GM18873 (cell line): ENCODE measurements around the gene GNAT2.

Experiments used
- ATAC-seq: cut with Tn5 transposase; IDR thresholded peaks from one replicate; pipeline ENCODE4 v1.9.1; 2021; ENCODE audit warnings: mild to moderate bottlenecking, moderate library complexity, moderate number of reproducible peaks; ENCODE audit not compliant: unreplicated experiment, low FRiP score

GNAT2 gene

DNA sequence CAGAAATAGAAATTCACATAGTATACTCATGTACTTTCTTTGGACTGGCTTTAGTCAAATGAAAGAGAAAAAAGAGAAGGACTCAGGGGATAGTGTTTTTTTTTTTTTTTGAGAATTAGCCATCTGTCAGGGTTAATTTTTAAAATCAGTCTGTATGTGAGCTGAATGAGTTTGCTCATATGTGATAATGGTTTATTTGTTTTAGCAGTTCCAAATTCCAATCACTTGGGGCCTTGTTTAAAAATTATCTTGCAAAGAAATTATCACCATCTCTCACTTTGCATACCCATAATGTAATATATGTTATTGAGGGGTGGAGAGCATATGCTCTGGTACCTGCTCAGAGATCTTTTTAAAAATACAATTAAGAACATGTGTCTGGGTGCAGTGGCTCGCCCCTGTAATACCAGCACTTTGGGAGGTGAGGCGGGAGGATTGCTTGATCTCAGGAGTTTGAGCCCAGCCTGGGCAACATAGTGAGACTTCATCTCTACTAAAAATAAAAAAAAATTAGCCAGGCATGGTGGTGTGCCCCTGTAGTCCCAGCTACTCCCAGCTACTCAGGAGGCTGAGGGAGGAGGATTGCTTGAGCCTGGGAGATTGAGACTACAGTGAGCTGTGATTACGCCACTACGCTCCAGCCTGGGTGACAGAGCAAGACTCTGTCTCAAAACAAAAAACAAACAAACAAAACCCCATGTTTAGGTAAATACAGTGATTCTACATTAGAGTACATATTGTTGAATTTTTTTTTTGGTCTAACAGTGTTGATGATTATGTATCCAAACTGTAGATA lies 51.3 kb downstream of the GNAT2 start:
- no peak for ATAC-seq

DNA sequence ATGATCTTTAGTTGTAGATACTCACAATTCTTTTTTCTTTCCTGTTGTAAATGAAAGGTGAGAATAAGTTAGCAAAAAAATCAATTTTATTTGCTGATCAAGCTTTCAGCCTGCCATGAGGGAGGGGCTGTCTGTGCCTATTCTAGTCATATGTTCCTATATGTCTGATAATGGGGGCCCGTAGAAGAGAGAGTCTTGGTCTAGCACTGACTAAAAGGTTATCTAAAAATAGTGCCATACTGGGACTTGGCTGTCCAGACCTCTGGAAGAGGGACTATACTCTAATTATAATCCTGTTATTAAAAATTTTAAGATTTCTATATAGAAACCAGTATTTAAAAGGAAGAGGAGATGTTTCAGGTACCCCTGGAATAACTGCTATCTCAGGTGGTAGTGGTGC lies 52.4 kb downstream of the GNAT2 start:
- ATAC-seq, result no peak

DNA sequence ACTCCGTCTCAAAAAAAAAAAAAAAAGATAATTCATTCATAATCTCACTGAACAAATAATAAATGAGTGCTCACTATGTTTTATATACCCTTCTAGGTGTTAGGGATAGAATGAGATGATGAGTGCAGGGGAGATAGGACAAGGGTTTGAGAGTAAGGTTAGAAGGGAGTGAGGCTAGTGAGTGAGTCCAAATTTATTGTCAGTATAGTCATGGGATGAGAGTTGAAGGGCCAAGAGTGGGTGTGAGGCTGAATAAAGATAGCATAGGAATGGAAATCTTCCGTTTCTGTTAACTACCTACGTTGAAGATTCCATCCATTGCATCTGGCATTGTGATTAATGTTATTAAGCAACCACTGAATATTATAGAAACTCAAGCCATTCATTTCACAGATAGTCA lies 54.2 kb downstream of the GNAT2 start:
- ATAC-seq, result no peak

DNA sequence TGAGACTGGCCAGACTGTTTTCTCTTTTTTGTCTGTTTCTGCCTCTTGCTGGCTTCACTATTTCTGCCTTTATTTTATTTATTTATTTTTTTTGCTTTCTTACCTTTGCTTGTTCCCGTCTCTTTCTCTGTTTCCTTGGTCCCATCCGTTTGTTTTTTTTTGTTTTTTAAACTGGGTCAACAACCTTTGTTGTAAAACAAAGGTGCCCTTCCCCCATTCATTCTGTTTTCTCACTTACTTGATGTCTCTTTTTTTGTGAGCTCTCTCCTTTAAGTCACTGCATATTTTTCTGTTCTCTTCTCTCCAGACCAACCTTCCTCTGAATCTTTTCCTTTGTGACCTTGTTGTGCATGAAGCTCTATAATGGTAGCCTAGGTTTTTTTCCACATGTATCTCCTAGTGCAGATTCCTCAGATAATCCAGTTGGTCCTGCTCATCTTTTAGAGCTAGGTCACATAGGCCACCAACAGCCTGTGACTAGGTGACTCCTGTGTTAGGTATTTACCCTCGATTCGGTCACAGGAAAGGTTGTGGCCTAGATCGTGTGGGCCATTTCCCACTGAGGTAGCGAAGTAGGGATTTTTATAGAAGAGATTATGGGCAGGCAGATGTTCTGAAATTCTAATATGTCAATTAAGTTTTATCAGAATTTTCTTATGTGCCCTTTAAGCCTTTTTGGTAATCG lies 55.1 kb downstream of the GNAT2 start:
- ATAC-seq, result no peak

DNA sequence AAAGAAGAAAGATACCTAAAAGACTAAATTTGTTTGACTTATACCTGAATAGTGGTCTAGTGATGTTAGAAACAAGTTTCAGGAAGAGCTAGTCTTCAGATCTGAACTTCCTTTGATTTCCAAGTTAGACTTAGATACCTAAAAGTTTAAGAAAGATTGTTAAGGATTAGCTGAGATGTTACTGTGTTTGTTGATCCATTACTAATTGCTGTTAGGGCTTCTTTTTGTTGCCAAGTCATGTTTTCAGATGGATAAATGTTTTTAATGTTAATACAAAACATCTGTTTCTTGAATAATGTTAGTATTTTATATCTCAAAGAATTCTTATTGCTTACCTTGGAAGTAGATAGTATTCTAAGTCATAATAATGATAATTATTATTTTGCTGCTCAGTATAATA lies 59.4 kb downstream of the GNAT2 start:
- ATAC-seq, result no peak

DNA sequence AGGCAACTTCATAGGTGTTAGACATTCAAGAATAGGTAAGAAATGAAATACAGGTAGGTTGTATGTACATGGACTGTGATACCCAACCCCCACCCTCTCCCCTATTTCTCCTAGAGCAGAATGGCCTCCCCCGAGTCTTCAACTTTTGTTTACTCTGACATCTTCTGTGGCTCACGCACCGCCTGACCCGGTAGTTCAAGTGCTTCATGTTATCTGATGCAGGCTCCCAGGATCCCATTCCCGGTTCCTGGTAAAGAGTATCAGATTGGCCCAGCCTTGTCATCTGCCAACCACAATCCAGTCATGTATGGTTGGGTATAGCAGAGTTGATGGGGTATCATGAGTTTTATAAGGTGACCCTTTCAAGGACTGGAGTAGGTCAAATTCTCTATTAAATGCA lies 61.9 kb downstream of the GNAT2 start:
- ATAC-seq, result no peak

DNA sequence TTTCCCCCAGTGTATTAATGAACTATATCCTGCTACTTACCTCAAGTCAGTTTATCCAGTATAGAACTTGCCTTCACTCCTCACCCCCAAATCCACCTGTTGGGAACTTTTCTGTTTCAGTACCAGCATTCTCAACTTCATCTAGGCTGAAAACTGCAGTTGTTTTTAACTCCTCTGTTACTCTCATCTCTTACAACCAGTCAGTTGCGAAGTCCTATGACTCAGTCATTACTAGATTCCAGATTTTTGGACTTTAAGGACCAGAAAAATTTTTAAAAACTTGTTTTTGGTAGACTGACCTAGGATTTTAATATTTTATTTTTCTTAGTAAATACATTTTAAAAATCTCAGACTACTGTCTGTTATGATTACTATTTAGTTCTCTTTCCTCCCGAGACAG lies 62.9 kb downstream of the GNAT2 start:
- ATAC-seq, result no peak
